Measurements from ENCODE around the gene HAPLN1. TPM values are rescaled to one million over a fixed set of nuclear protein-coding genes. Genes with fewer than 3 reads are reported as not detected.
A peak's percentile ranks its signal among the peaks of the same experiment; 100 is the strongest.

The HAPLN1 gene
- 1 to 10 TPM; 1.6 to 3.5 TPM for total RNA-seq
- 1 to 10 TPM in 1 of 2 donors, under 1 TPM in 1; 0.67 to 9.1 TPM for polyA plus RNA-seq
- long read RNA-seq, donor 1, full-length matches to known transcripts: 19 of 22 reads
- long read RNA-seq, donor 1, partial matches to known transcripts: 0 of 22 reads
- long read RNA-seq, donor 1, other reads (novel, unspliced or antisense): 3 of 22 reads
- long read RNA-seq, donor 2, full-length matches to known transcripts: 2 of 2 reads
- long read RNA-seq, donor 2, partial matches to known transcripts: 0 of 2 reads
- long read RNA-seq, donor 2, other reads (novel, unspliced or antisense): 0 of 2 reads

DNA sequence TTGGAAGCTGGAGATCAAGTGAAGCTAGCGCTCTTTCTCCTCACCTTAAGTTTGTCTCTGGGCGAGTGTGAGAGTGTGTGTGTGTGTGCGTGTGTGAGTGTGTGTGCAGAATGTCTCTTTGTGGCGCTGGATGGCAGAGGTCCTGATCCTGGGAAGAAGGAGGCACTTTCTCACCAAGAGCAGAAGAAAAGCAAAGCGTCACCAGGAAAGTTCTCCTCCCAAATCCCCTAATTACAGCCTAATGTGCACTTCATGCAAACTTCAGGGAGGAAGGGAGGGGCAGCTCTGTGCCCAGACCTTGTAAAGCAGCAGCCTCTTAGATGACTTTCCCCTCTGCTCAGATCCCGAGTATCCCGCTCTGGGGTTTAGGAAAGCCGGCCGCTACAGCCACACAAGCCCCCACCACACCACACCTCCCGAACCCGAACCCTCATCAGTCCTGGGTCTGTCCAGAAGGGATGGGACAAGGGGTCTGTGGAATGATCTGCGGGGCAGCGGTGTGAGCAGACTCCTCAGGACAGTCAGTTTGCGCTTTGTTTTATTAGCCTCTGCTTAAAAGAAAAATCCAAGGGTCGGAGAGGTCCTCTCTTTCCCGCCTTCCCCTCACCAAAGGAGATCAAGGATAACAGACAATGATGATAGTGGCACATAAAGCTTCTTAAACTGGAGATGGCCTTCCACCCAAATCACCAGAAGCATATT lies at the start of gene HAPLN1:
Gene HAPLN1, minus strand, starts transcription at position 20 of the 702 bp plus-strand sequence. CDS start 47,332 bp downstream, outside the sequence.
- DNase-seq (no peak), ATAC-seq (ENCODE audit: low FRiP score) (peak; percentile 52)
- Histone ChIP-seq H3K27me3 (ENCODE audit: control insufficient read depth in 1 of 2, insufficient read depth in 2 of 2, low read length in 1 of 2) (no peaks in the 10 kb centered on the region), H3K4me1 (ENCODE audit: control insufficient read depth in 1 of 2, insufficient read depth in 2 of 2, low read length in 2 of 2) (no peaks in the 10 kb centered on the region), H3K4me3 (ENCODE audit: low read length in 2 of 2) (peak within 1 kb of the TSS in 1 of 2 donors; percentile 38), H3K36me3 (ENCODE audit: control insufficient read depth in 1 of 2, insufficient read depth in 2 of 2, low read length in 1 of 2) (no peaks in the 10 kb centered on the region), H3K9me3 (ENCODE audit: control insufficient read depth, low read length) (no peaks in the 10 kb centered on the region), H3K27ac (ENCODE audit: low read depth in 1 of 2, low read length in 2 of 2) (peak within 1 kb of the TSS in 1 of 2 donors; percentile 7)
- 47% methylated on average over 16 of the region's 16 CpGs for WGBS, 2 donors
- intact Hi-C loops (cut with DNase I): loop anchor here in 1 of 2 donors (5.0 to 10.0 kb wide), 3 partner anchors 201 to 661 kb away; partner anchors contain the start of gene EDIL3

- no peaks in the 10 kb centered on the region for H3K27me3 ChIP-seq (ENCODE audit: control insufficient read depth in 1 of 2, insufficient read depth in 2 of 2, low read length in 1 of 2)
- 64% methylated on average over 3 of the region's 3 CpGs for WGBS, 2 donors
- no peaks in the 10 kb centered on the region for H3K9me3 ChIP-seq (ENCODE audit: control insufficient read depth, low read length)
- intact Hi-C loops (cut with DNase I): no loop called here
- DNase-seq (no peak), ATAC-seq (ENCODE audit: low FRiP score) (no peak)
- H3K4me1 ChIP-seq (ENCODE audit: control insufficient read depth in 1 of 2, insufficient read depth in 2 of 2, low read length in 2 of 2): no peaks in the 10 kb centered on the region
- no peaks in the 10 kb centered on the region for H3K36me3 ChIP-seq (ENCODE audit: control insufficient read depth in 1 of 2, insufficient read depth in 2 of 2, low read length in 1 of 2)
- no peak overlapping the region for H3K4me3 ChIP-seq (ENCODE audit: low read length in 2 of 2)
- H3K27ac ChIP-seq (ENCODE audit: low read depth in 1 of 2, low read length in 2 of 2): no peak overlapping the region
Observed at GRCh38 chr5:83767409-83767992, 46.8 kb upstream of the HAPLN1 start.

DNA sequence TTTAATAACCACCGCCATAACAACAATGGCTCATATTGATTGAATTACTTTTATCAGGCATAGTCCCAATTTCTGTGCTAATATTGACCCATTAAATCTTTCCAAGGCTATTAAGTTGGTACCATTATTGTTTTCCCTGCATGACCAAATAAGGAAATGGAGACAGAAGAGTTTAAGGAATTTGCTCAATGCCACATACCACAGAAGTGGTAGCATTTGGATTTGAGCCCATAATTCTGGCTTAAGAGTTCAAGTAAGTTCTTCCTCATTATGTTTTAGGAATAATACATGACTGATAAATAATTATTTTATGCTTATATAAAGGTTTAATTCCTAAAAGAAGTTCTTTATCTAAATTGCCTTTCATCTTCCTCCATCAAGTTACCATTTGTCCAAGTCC lies 43.4 kb upstream of the HAPLN1 start:
- Histone ChIP-seq H3K4me1 (ENCODE audit: control insufficient read depth in 1 of 2, insufficient read depth in 2 of 2, low read length in 2 of 2) (no peaks in the 10 kb centered on the region), H3K9me3 (ENCODE audit: control insufficient read depth, low read length) (no peaks in the 10 kb centered on the region), H3K4me3 (ENCODE audit: low read length in 2 of 2) (no peak overlapping the region), H3K27me3 (ENCODE audit: control insufficient read depth in 1 of 2, insufficient read depth in 2 of 2, low read length in 1 of 2) (no peaks in the 10 kb centered on the region), H3K36me3 (ENCODE audit: control insufficient read depth in 1 of 2, insufficient read depth in 2 of 2, low read length in 1 of 2) (no peaks in the 10 kb centered on the region), H3K27ac (ENCODE audit: low read depth in 1 of 2, low read length in 2 of 2) (no peak overlapping the region)
- ATAC-seq (ENCODE audit: low FRiP score) (no peak), DNase-seq (no peak)
- intact Hi-C loops (cut with DNase I): no loop called here
- 98 to 100% methylated on average over 1 of the region's 1 CpG for WGBS, 2 donors

GRCh38 chr5:83760579-83760978 lies 39.9 kb upstream of the HAPLN1 start:
- ATAC-seq (ENCODE audit: low FRiP score): no peak
- WGBS, 2 donors: 76 to 80% methylated on average over 4 of the region's 4 CpGs
- Histone ChIP-seq H3K4me1 (ENCODE audit: control insufficient read depth in 1 of 2, insufficient read depth in 2 of 2, low read length in 2 of 2) (no peaks in the 10 kb centered on the region), H3K27me3 (ENCODE audit: control insufficient read depth in 1 of 2, insufficient read depth in 2 of 2, low read length in 1 of 2) (no peaks in the 10 kb centered on the region), H3K4me3 (ENCODE audit: low read length in 2 of 2) (no peak overlapping the region), H3K27ac (ENCODE audit: low read depth in 1 of 2, low read length in 2 of 2) (no peak overlapping the region), H3K9me3 (ENCODE audit: control insufficient read depth, low read length) (no peaks in the 10 kb centered on the region), H3K36me3 (ENCODE audit: control insufficient read depth in 1 of 2, insufficient read depth in 2 of 2, low read length in 1 of 2) (no peaks in the 10 kb centered on the region)
- DNase-seq: no peak
- intact Hi-C loops (cut with DNase I): no loop called here

DNA sequence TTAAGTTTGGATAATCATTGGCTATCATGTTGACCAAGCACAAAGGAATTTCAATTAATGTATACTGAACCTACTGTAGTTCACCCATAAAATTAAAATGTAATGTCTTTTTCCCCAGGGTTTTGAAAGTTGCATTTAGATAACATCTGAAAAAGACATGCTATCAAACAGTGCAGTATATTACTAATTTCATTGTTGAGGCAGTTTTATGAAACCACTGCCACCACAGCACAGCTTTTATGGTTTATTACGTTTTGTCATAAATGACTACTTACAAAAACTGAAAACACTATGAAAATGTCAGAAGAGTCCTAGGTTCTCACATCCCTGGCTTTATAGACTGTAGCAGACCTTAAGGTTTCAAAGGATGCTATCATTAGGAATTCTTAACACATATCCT lies 32.0 kb upstream of the HAPLN1 start:
- DNase-seq (no peak), ATAC-seq (ENCODE audit: low FRiP score) (no peak)
- H3K27me3 ChIP-seq (ENCODE audit: control insufficient read depth in 1 of 2, insufficient read depth in 2 of 2, low read length in 1 of 2): no peaks in the 10 kb centered on the region
- H3K27ac ChIP-seq (ENCODE audit: low read depth in 1 of 2, low read length in 2 of 2): no peak overlapping the region
- H3K4me1 ChIP-seq (ENCODE audit: control insufficient read depth in 1 of 2, insufficient read depth in 2 of 2, low read length in 2 of 2): no peaks in the 10 kb centered on the region
- intact Hi-C loops (cut with DNase I): no loop called here
- 86 to 89% methylated on average over 1 of the region's 1 CpG for WGBS, 2 donors
- peaks cover 4% of the 10 kb centered on the region for H3K9me3 ChIP-seq (ENCODE audit: control insufficient read depth, low read length)
- no peaks in the 10 kb centered on the region for H3K36me3 ChIP-seq (ENCODE audit: control insufficient read depth in 1 of 2, insufficient read depth in 2 of 2, low read length in 1 of 2)
- H3K4me3 ChIP-seq (ENCODE audit: low read length in 2 of 2): no peak overlapping the region

- WGBS, 2 donors: 3 to 41% methylated on average over 1 of the region's 1 CpG
- Histone ChIP-seq H3K9me3 (ENCODE audit: control insufficient read depth, low read length) (peaks cover 4% of the 10 kb centered on the region), H3K4me1 (ENCODE audit: control insufficient read depth in 1 of 2, insufficient read depth in 2 of 2, low read length in 2 of 2) (no peaks in the 10 kb centered on the region), H3K27ac (ENCODE audit: low read depth in 1 of 2, low read length in 2 of 2) (no peak overlapping the region), H3K27me3 (ENCODE audit: control insufficient read depth in 1 of 2, insufficient read depth in 2 of 2, low read length in 1 of 2) (no peaks in the 10 kb centered on the region), H3K36me3 (ENCODE audit: control insufficient read depth in 1 of 2, insufficient read depth in 2 of 2, low read length in 1 of 2) (no peaks in the 10 kb centered on the region), H3K4me3 (ENCODE audit: low read length in 2 of 2) (no peak overlapping the region)
- no peak for DNase-seq
- intact Hi-C loops (cut with DNase I): no loop called here
- ATAC-seq (ENCODE audit: low FRiP score): no peak
Observed at GRCh38 chr5:83751201-83751600, 30.5 kb upstream of the HAPLN1 start.

DNA sequence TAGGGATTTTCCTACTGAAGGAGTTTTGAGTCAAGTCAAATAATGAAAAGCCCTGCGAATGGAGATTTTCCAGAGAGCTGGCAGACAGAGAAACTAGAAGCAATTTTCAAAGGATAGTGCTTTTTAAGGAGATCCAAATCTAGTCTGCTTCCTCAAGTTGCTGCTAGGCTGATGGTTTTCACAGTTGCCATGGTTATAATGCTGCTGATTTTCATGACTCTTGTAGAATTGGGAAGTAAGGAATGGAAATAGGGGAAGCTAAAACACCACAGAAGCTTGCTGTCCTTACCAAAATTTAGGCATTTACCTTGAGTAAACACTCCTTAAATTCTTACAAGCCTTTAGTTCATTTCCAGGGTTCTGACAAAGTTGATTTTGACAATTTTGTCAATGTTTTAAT lies 30.1 kb upstream of the HAPLN1 start:
- Histone ChIP-seq H3K27ac (ENCODE audit: low read depth in 1 of 2, low read length in 2 of 2) (no peak overlapping the region), H3K9me3 (ENCODE audit: control insufficient read depth, low read length) (peaks cover 4% of the 10 kb centered on the region), H3K4me1 (ENCODE audit: control insufficient read depth in 1 of 2, insufficient read depth in 2 of 2, low read length in 2 of 2) (no peaks in the 10 kb centered on the region), H3K4me3 (ENCODE audit: low read length in 2 of 2) (no peak overlapping the region), H3K27me3 (ENCODE audit: control insufficient read depth in 1 of 2, insufficient read depth in 2 of 2, low read length in 1 of 2) (no peaks in the 10 kb centered on the region), H3K36me3 (ENCODE audit: control insufficient read depth in 1 of 2, insufficient read depth in 2 of 2, low read length in 1 of 2) (no peaks in the 10 kb centered on the region)
- intact Hi-C loops (cut with DNase I): no loop called here
- 84 to 90% methylated on average over 1 of the region's 1 CpG for WGBS, 2 donors
- ATAC-seq (ENCODE audit: low FRiP score) (no peak), DNase-seq (no peak)

DNA sequence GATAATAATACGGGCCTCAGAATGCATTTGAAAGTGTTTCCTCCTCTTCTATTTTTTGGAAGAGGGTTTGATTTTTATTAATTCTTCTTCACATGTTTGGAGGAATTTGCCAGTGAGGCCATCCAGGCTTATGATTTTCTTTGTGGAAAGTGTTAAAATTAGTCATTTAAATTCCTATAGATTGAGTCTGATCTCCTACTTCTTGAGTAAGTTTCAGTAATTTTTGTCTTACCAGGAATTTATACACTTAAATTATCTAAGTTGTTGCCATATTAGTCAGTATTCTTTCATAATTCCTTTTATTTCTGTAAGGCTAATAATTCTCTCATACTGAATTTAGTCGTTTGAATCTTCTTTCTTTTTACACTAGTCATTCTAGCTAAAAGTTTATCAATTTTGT lies 25.2 kb upstream of the HAPLN1 start:
- no peak overlapping the region for H3K27ac ChIP-seq (ENCODE audit: low read depth in 1 of 2, low read length in 2 of 2)
- intact Hi-C loops (cut with DNase I): no loop called here
- no peaks in the 10 kb centered on the region for H3K27me3 ChIP-seq (ENCODE audit: control insufficient read depth in 1 of 2, insufficient read depth in 2 of 2, low read length in 1 of 2)
- H3K36me3 ChIP-seq (ENCODE audit: control insufficient read depth in 1 of 2, insufficient read depth in 2 of 2, low read length in 1 of 2): no peaks in the 10 kb centered on the region
- 93 to 98% methylated on average over 2 of the region's 2 CpGs for WGBS, 2 donors
- DNase-seq (no peak), ATAC-seq (ENCODE audit: low FRiP score) (no peak)
- H3K4me3 ChIP-seq (ENCODE audit: low read length in 2 of 2): no peak overlapping the region
- H3K4me1 ChIP-seq (ENCODE audit: control insufficient read depth in 1 of 2, insufficient read depth in 2 of 2, low read length in 2 of 2): peaks cover 0 to 4% of the 10 kb centered on the region in 2 donors
- H3K9me3 ChIP-seq (ENCODE audit: control insufficient read depth, low read length): peaks cover 2% of the 10 kb centered on the region

Measured in aorta (tissue), 5 donors.